Lower lobe of right lung (tissue), 2 donors: ENCODE measurements around the gene OR52E1. TPM values are rescaled to one million over a fixed set of nuclear protein-coding genes. Genes with fewer than 3 reads are reported as not detected.

ENCODE experiments used
- ATAC-seq, 2 donors: fragments of 200-7000 bp; cut with Tn5 transposase; one replicate each; pipeline ENCODE4 v1.9.1; 2020 to 2022; ENCODE audit warnings: mild to moderate bottlenecking in 2 of 2, moderate library complexity in 2 of 2
- DNase-seq: peaks from one replicate; pipeline ENCODE4 v3.0.0-alpha.2; 2020
- H3K27ac ChIP-seq: fragments of 200-600 bp; one replicate; pipeline ENCODE4 v1.8.0; 2022
- H3K27me3 ChIP-seq: fragments of 200-600 bp; one replicate; pipeline ENCODE4 v1.8.0; 2022; ENCODE audit warnings: low read depth
- H3K36me3 ChIP-seq: fragments of 200-600 bp; one replicate; pipeline ENCODE4 v1.8.0; 2022; ENCODE audit warnings: mild to moderate bottlenecking
- H3K4me1 ChIP-seq: fragments of 200-600 bp; one replicate; pipeline ENCODE4 v1.8.0; 2022
- H3K4me3 ChIP-seq: fragments of 200-600 bp; one replicate; pipeline ENCODE4 v1.8.0; 2022; ENCODE audit warnings: mild to moderate bottlenecking
- H3K9me3 ChIP-seq: fragments of 200-600 bp; one replicate; pipeline ENCODE4 v1.8.0; 2022
- CTCF ChIP-seq: fragments of 200-600 bp; IDR thresholded peaks from one replicate; pipeline ENCODE4 v1.8.0; 2022; ENCODE audit warnings: antibody characterized with exemption, mild to moderate bottlenecking
- intact Hi-C: fragments of 100-400 bp; cut with DNase I; formaldehyde crosslinking; loops from one replicate; pipeline ENCODE4 v1.11.0; 2022
- total RNA-seq: library from RNA; stranded (reverse); fragmentation: NEBNext Ultra II Directional; extraction: Animal tissue kit (Norgen Biotek cat#: 25700); gene quantifications from one replicate; pipeline ENCODE4 v1.2.1, GENCODE V29; 2021
- donor health status: DM: no; HTN: yes; CAD: no; lungs with severe emphysema.

OR52E1 gene
- total RNA-seq, 1 donor from 2014 or later, result not detected

GRCh38 chr11:5065027-5065426, 4.3 kb upstream of the OR52E1 start:
- TF ChIP-seq CTCF, result no peak
- Histone ChIP-seq H3K36me3 (no peaks in the 10 kb centered on the region), H3K27ac (no peak overlapping the region), H3K27me3 (no peaks in the 10 kb centered on the region), H3K4me1 (no peaks in the 10 kb centered on the region), H3K4me3 (no peak overlapping the region), H3K9me3 (no peaks in the 10 kb centered on the region)
- DNase-seq (no peak), ATAC-seq (no peak)
- intact Hi-C loops, result no loop called here

GRCh38 chr11:5071799-5072198, 2.4 kb downstream of the OR52E1 start:
- Histone ChIP-seq H3K4me1 (no peaks in the 10 kb centered on the region), H3K9me3 (no peaks in the 10 kb centered on the region), H3K27me3 (no peaks in the 10 kb centered on the region), H3K27ac (no peak overlapping the region), H3K36me3 (no peaks in the 10 kb centered on the region), H3K4me3 (no peak overlapping the region)
- ATAC-seq (no peak), DNase-seq (no peak)
- intact Hi-C loops, result no loop called here
- TF ChIP-seq CTCF, result no peak

GRCh38 chr11:5081405-5081804, 12.0 kb downstream of the OR52E1 start:
- ATAC-seq (no peak), DNase-seq (no peak)
- no peaks in the 10 kb centered on the region for H3K9me3 ChIP-seq
- H3K4me3 ChIP-seq, result no peak overlapping the region
- H3K36me3 ChIP-seq, result no peaks in the 10 kb centered on the region
- H3K27ac ChIP-seq, result no peak overlapping the region
- intact Hi-C loops, result no loop called here
- TF ChIP-seq CTCF, result no peak
- H3K27me3 ChIP-seq, result no peaks in the 10 kb centered on the region
- no peaks in the 10 kb centered on the region for H3K4me1 ChIP-seq

- Histone ChIP-seq H3K9me3 (no peaks in the 10 kb centered on the region), H3K27me3 (no peaks in the 10 kb centered on the region), H3K4me1 (no peaks in the 10 kb centered on the region), H3K36me3 (no peaks in the 10 kb centered on the region), H3K4me3 (no peak overlapping the region), H3K27ac (no peak overlapping the region)
- intact Hi-C loops, result no loop called here
- TF ChIP-seq CTCF, result no peak
- ATAC-seq (no peak), DNase-seq (no peak)
These were observed 14.2 kb downstream of the OR52E1 start for GRCh38 chr11:5083602-5084001.

GRCh38 chr11:5088556-5088955, 19.2 kb downstream of the OR52E1 start:
- no peak for TF ChIP-seq CTCF
- DNase-seq (no peak), ATAC-seq (no peak)
- Histone ChIP-seq H3K36me3 (no peaks in the 10 kb centered on the region), H3K27ac (no peak overlapping the region), H3K9me3 (no peaks in the 10 kb centered on the region), H3K4me1 (no peaks in the 10 kb centered on the region), H3K4me3 (no peak overlapping the region), H3K27me3 (no peaks in the 10 kb centered on the region)
- intact Hi-C loops, result no loop called here

- Histone ChIP-seq H3K27ac (no peak overlapping the region), H3K4me1 (no peaks in the 10 kb centered on the region), H3K36me3 (no peaks in the 10 kb centered on the region), H3K9me3 (no peaks in the 10 kb centered on the region), H3K4me3 (no peak overlapping the region), H3K27me3 (no peaks in the 10 kb centered on the region)
- no peak for TF ChIP-seq CTCF
- no peak for DNase-seq
- no peak for ATAC-seq
- intact Hi-C loops, result no loop called here
These were observed 21.3 kb downstream of the OR52E1 start for GRCh38 chr11:5090668-5091067.
